LNCaP clone FGC (cell line): ENCODE data around the gene ZNF331.
"Not testable (repeated sequence)": the region's sequence is repeated elsewhere in the genome, so short reads cannot be mapped to it uniquely, and the experiment has no call there.

Source experiments
- DNase-seq: peaks from one replicate; pipeline ENCODE4 v3.0.0-alpha.2; 2011; ENCODE audit warnings: low read depth
- H3K4me3 ChIP-seq: 2 replicates; pipeline ENCODE4 v1.5.1; 2011; ENCODE audit warnings: mild to moderate bottlenecking, low read depth, low read length, control low read depth
- TF ChIP-seq, protein P1 (sequence below): IDR thresholded peaks from 2 replicates; pipeline ENCODE4 v1.5.1; 2012; ENCODE audit warnings: mild to moderate bottlenecking; ENCODE audit not compliant: control insufficient read depth, insufficient read depth; ENCODE audit errors: extremely low read depth

ZNF331 gene

DNA sequence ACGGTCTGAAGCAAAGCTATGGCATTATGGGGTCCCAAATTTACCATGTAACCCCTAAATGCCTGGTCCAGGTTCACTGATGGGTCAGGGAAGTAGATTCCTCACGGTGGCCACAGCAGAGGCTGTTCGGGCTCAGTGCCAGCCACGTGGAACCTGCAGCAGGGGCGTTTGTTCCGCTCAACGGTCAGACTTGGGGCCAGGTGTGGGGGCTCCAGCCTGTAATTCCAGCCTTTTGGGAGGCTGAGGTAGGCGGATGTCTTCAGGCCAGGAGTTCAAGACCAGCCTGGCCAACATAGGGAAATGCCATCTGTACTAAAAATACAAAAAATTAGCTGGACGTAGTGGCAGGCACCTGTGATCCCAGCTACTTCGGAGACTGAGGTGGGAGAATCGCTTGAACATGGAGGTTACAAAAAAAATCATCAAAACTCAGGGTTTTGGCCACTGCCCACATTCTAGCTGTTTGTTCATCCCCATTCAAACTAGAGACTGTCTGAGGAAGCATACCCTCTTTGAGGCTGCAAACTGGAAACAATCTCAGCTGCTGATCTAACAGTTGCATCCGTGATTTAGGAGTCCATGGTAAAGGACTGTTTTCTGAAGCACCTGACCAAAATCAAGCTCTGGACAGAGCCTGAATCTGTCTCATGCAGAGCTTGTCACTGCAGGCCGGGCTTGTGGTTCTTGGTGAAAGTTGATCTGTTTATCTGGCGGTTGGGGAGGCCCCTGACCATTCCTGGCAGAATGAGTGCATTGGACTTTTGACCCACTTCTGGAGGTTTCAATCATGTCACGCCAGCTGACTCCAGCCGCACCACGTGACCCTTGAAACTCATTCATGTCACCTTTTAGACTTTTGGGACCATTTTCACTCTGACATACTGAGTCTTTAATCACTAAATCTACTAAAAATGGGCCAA lies 30.2 kb upstream of the ZNF331 start:
- TF ChIP-seq, protein P1, sequence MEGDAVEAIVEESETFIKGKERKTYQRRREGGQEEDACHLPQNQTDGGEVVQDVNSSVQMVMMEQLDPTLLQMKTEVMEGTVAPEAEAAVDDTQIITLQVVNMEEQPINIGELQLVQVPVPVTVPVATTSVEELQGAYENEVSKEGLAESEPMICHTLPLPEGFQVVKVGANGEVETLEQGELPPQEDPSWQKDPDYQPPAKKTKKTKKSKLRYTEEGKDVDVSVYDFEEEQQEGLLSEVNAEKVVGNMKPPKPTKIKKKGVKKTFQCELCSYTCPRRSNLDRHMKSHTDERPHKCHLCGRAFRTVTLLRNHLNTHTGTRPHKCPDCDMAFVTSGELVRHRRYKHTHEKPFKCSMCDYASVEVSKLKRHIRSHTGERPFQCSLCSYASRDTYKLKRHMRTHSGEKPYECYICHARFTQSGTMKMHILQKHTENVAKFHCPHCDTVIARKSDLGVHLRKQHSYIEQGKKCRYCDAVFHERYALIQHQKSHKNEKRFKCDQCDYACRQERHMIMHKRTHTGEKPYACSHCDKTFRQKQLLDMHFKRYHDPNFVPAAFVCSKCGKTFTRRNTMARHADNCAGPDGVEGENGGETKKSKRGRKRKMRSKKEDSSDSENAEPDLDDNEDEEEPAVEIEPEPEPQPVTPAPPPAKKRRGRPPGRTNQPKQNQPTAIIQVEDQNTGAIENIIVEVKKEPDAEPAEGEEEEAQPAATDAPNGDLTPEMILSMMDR, result no peak
- no peak overlapping the region for H3K4me3 ChIP-seq
- no peak for DNase-seq

DNA sequence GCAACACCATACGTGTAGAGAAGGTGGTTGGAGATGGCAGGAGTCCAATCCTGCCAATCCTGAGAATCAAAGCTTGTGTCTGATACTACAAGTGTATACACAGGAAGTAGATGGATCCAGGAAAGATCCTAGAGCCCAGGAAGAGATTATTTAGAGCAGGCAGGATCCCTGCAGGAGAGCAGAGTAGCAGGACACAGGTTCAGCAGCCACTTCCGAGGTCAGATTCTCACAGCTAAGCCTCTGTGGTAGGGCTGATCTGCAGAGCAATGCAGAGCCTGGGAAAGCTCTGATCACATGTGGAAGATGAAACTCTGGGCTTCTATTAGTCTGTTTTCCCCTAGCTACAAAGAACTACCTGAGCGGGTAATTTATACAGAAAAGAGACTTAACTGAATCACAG lies 28.5 kb upstream of the ZNF331 start:
- H3K4me3 ChIP-seq, result no peak overlapping the region
- DNase-seq, result no peak
- TF ChIP-seq, protein P1, result no peak

DNA sequence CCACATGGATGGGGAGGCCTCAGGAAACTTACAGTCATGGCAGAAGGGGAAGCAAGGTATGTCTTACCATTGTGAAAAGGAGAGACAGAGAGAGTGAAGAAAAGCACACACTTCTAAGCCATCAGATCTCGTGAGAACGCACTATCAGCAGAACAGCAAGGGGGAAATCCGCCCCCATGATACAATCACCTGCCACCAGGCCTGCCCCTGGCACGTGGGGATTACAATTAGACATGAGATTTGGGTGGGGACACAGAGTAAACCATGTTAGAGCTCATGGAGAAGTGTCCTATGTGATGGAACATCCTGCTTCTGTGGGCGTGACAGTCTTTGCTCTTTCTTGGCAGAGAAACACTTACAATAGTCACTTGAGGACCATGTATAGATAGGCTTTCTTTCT lies 28.1 kb upstream of the ZNF331 start:
- H3K4me3 ChIP-seq, result no peak overlapping the region
- no peak for DNase-seq
- TF ChIP-seq, protein P1, result no peak

DNA sequence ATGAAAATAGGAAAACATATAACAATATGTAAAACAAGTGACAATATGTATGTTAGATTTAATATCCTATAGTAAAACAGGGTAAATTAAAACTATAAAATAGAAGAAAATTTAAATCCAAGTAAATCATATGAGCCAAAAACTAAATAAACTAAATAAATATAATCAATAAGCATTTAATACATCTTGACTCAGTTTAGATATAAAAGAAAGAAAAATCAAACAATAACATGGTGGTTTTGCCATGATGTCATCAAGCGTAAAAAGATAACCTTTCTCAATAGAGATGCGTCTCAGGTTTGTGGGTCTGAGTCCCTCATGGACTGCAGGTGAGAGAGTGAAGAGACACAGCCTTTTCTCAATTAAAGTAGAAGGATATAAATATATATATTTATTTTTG lies 26.6 kb upstream of the ZNF331 start:
- no peak overlapping the region for H3K4me3 ChIP-seq
- TF ChIP-seq, protein P1, result no peak
- no peak for DNase-seq

DNA sequence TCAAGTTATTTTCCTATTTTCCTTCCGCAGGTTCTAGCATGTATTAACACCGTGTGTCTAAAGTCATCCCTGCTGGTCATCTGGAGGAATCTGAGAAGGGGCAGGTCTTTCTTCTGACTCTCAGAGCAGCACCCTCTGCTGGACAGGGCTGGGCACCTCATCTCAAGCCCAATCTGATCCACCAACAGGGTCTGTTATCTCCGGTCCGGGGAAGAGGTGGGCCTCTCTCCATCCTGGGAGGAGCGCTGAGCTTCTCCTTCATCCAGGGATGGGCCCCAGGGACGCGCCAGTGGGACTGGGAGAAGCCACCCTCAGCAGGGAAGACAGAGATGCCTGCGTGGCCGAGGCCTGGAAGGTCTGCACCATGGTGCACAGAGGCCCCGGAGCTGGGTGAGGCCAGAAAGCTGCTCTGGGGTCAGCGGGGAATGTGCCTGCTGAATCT lies 26.0 kb upstream of the ZNF331 start:
- peak; percentile 59 for DNase-seq
- no peak overlapping the region for H3K4me3 ChIP-seq
- TF ChIP-seq, protein P1, result peak; percentile 92

DNA sequence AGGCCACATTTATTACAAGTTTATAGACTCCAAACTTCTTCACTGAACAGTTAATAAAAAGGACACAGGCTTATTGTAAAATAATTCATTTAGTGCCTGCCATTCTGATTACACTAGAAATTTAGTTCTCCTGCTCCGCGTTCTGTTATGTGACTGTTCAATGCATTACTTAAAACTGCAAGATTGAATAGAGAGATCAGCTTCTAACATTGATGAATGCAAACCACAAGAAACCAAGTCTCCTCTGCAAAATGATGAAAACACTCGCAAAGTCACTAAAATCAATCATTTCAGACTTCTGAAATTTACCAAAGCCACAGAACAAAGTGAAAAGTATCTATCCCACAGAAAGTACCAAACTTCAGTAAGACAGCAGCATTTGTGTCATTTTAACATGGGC lies 22.9 kb upstream of the ZNF331 start:
- H3K4me3 ChIP-seq, DNase-seq: not testable (repeated sequence)

DNA sequence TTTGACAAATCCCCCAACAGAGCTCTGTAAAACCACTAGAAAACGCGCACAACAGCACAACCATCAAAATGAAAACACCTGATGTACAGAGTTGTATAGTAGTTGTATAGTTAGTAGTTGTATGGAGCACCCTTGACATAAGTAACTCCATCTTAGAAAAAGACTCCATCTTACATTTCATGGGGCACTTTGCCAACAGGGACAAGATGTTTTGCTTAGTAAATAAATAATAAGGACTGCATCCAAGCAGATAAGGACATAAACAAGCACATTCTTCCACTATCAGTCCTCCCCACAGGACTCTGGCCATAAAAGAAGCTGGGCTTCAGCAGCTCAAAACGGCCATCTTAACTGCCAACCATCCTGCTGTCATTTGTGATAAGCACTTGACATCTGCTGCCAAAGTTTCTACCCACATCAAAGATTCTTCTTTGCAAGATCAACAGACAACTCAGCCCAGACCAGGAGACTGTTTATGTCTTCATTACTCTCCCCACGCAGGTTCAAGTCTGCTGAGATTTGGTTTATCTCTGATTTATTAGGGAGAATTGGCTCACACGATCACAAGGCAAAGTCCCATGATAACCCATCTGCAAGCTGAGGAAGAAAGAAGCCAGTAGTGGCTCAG lies 20.7 kb upstream of the ZNF331 start:
- no peak for DNase-seq
- TF ChIP-seq, protein P1, result no peak
- H3K4me3 ChIP-seq, result no peak overlapping the region
